ENCODE measurements around the gene RHBDL3.

DNA sequence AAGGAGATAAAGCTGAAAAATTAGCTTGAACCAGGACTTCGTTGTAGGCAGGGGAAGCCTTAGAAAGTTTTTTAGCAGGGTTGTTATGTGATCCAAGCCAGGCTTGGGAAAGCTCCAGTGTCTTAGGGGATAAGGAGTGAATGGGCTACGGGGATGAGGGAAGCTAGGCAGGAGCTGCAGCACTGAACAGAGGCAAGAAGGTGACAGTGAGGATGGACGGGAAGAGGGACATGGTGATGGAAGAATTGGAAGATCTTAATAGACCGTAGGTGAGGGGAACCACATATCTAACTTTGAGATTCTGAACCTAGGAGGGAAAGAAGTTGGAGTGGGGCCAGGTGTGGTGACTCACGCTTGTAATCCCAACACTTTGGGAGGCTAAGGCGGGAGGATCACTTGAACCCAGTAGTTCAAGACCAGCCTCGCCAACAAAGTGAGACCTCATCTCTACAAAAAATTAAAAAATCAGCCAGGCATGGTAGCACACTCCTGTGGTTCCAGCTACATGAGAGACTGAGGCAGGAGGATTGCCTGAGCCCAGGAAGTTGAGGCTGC is 3.2 kb downstream of the RHBDL3 start:
- TF ChIP-seq, protein P1, sequence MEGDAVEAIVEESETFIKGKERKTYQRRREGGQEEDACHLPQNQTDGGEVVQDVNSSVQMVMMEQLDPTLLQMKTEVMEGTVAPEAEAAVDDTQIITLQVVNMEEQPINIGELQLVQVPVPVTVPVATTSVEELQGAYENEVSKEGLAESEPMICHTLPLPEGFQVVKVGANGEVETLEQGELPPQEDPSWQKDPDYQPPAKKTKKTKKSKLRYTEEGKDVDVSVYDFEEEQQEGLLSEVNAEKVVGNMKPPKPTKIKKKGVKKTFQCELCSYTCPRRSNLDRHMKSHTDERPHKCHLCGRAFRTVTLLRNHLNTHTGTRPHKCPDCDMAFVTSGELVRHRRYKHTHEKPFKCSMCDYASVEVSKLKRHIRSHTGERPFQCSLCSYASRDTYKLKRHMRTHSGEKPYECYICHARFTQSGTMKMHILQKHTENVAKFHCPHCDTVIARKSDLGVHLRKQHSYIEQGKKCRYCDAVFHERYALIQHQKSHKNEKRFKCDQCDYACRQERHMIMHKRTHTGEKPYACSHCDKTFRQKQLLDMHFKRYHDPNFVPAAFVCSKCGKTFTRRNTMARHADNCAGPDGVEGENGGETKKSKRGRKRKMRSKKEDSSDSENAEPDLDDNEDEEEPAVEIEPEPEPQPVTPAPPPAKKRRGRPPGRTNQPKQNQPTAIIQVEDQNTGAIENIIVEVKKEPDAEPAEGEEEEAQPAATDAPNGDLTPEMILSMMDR (conservative IDR thresholded peaks at IDR 0.05): no peak
- no peak for TF ChIP-seq ZFX (IDR thresholded peaks at IDR 0.05)

Measured in C4-2B (cell line).